Choroid plexus epithelial cell (primary cell): ENCODE measurements around the gene GPR158.

Experiments
- DNase-seq: peaks from one replicate; pipeline ENCODE4 v3.0.0-alpha.2; 2010; ENCODE audit warnings: low read depth
- H3K4me3 ChIP-seq: 2 replicates; pipeline ENCODE4 v1.5.1; 2011; ENCODE audit warnings: low read depth, mild to moderate bottlenecking, control low read depth, low read length, moderate library complexity
- TF ChIP-seq, protein P1 (sequence below): conservative IDR thresholded peaks from 2 replicates; pipeline ENCODE4 v1.5.1; 2011; ENCODE audit warnings: low read depth, mild to moderate bottlenecking, control low read depth, inconsistent platforms, low read length, moderate library complexity

GPR158 gene

GRCh38 chr10:25641595-25641994 lies 466.8 kb downstream of the GPR158 start:
- TF ChIP-seq, protein P1, sequence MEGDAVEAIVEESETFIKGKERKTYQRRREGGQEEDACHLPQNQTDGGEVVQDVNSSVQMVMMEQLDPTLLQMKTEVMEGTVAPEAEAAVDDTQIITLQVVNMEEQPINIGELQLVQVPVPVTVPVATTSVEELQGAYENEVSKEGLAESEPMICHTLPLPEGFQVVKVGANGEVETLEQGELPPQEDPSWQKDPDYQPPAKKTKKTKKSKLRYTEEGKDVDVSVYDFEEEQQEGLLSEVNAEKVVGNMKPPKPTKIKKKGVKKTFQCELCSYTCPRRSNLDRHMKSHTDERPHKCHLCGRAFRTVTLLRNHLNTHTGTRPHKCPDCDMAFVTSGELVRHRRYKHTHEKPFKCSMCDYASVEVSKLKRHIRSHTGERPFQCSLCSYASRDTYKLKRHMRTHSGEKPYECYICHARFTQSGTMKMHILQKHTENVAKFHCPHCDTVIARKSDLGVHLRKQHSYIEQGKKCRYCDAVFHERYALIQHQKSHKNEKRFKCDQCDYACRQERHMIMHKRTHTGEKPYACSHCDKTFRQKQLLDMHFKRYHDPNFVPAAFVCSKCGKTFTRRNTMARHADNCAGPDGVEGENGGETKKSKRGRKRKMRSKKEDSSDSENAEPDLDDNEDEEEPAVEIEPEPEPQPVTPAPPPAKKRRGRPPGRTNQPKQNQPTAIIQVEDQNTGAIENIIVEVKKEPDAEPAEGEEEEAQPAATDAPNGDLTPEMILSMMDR, result no peak
- DNase-seq, result no peak
- no peak overlapping the region for H3K4me3 ChIP-seq

- TF ChIP-seq, protein P1, result no peak
- H3K4me3 ChIP-seq, result no peak overlapping the region
These were observed 467.9 kb downstream of the GPR158 start for GRCh38 chr10:25642721-25643120.

DNA sequence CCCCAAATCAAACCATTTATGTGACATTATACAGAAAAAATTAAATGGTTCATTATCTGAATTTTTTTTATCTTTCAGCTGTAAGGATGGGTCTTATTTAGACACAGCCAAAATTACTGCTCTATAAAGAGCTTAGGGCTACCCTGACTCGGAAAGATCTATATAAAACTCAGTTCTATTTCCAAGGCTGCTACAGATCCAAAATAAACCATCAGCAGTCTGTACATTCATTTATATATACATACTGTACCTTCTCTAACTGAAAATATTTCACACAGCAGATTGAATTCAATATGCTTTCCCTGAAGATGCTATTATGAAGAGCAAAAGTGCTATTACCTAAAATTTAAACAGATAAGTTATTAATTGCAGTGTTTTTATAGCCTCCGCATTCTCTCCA lies 471.6 kb downstream of the GPR158 start:
- TF ChIP-seq, protein P1, result no peak
- H3K4me3 ChIP-seq, result no peak overlapping the region
- no peak for DNase-seq

More at GRCh38 chr10:25642721-25643120, 467.9 kb downstream of the GPR158 start:
- DNase-seq, result no peak

DNA sequence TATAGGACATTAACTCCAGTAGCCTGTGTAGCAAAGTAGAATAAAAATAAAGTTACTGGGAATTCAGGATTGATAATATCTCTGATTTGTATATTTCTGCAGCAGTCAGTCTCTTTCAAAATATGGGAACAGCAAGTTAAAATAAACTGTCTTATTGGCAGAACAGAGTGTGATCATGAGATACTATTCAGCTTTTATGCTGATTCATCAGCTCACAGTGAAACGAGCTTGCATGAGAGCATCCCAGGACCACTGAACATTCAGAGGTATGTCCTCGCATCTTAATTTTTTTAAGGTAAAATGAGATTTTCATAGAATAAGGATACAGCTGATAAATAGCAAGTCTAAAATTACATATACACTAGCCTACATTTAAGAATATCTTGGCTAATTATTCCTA lies 476.7 kb downstream of the GPR158 start:
- no peak overlapping the region for H3K4me3 ChIP-seq
- peak; percentile 7 for DNase-seq
- TF ChIP-seq, protein P1, result no peak
